ENCODE data around the gene CPLX4.

GRCh38 chr18:59266459-59266858 is 52.0 kb downstream of the CPLX4 start:
- TF ChIP-seq MXD4 (CRISPR knock-in tag; IDR thresholded peaks at IDR 0.05; ENCODE audit: borderline replicate concordance) (no peak), CTCF (IDR thresholded peaks at IDR 0.05) (no peak), HMGXB4 (CRISPR knock-in tag; IDR thresholded peaks at IDR 0.05) (no peak), E2F4 (CRISPR knock-in tag; IDR thresholded peaks at IDR 0.05; ENCODE audit: borderline replicate concordance, low read depth) (no peak), TCF7 (CRISPR knock-in tag; IDR thresholded peaks at IDR 0.05; ENCODE audit: low read depth) (no peak), SMAD4 (CRISPR knock-in tag; IDR thresholded peaks at IDR 0.05) (no peak)
- TF ChIP-seq, protein P1, sequence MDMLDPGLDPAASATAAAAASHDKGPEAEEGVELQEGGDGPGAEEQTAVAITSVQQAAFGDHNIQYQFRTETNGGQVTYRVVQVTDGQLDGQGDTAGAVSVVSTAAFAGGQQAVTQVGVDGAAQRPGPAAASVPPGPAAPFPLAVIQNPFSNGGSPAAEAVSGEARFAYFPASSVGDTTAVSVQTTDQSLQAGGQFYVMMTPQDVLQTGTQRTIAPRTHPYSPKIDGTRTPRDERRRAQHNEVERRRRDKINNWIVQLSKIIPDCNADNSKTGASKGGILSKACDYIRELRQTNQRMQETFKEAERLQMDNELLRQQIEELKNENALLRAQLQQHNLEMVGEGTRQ (CRISPR knock-in tag; IDR thresholded peaks at IDR 0.05): no peak
